ENCODE data around the gene MAP2K2. TPM values are rescaled to one million over a fixed set of nuclear protein-coding genes. Genes with fewer than 3 reads are reported as not detected.

MAP2K2 gene
- total RNA-seq: 111 and 139 TPM in 2 replicates

GRCh38 chr19:4123615-4124568 is at the start of gene MAP2K2:
MAP2K2 (minus strand) TSS chr19:4124122; CDS start chr19:4123875, 247 bp downstream.

GRCh38 chr19:4066682-4067395 is 57.1 kb downstream of the MAP2K2 start, which contains the start of gene ZBTB7A:
ZBTB7A (minus strand) TSS chr19:4066899; CDS start chr19:4055232, 11,667 bp downstream.

Other genes with a start within 250 kb of the MAP2K2 start
- not detected in 2 replicates for gene ATCAY, start 243.4 kb downstream of the MAP2K2 start, total RNA-seq
- not detected in 2 replicates for gene NMRK2, start 191.1 kb downstream of the MAP2K2 start, total RNA-seq
- gene DAPK3, start 153.0 kb downstream of the MAP2K2 start, total RNA-seq: 169 and 182 TPM in 2 replicates
- 3,552 and 3,788 TPM in 2 replicates for gene EEF2, start 138.7 kb downstream of the MAP2K2 start, total RNA-seq
- 8.3 and 12.3 TPM in 2 replicates for gene PIAS4, start 116.4 kb downstream of the MAP2K2 start, total RNA-seq
- gene ZBTB7A, start 57.2 kb downstream of the MAP2K2 start, total RNA-seq: 21.1 and 36.2 TPM in 2 replicates
- not detected in 2 replicates for gene CREB3L3, start 29.5 kb upstream of the MAP2K2 start, total RNA-seq
- gene SIRT6, start 58.4 kb upstream of the MAP2K2 start, total RNA-seq: 13.4 and 24.6 TPM in 2 replicates
- 2.1 and 2.9 TPM in 2 replicates for gene ANKRD24, start 58.6 kb upstream of the MAP2K2 start, total RNA-seq
- gene EBI3, start 105.4 kb upstream of the MAP2K2 start, total RNA-seq: 0.28 and 0.30 TPM in 2 replicates
- gene YJU2, start 123.0 kb upstream of the MAP2K2 start, total RNA-seq: 8.0 and 12.1 TPM in 2 replicates
- not detected in 2 replicates for gene SHD, start 155.1 kb upstream of the MAP2K2 start, total RNA-seq
- not detected in 2 replicates for gene TMIGD2, start 178.3 kb upstream of the MAP2K2 start, total RNA-seq
- gene FSD1, start 180.5 kb upstream of the MAP2K2 start, total RNA-seq: 16.9 and 23.8 TPM in 2 replicates
- gene STAP2, start 214.7 kb upstream of the MAP2K2 start, total RNA-seq: 1.2 and 3.0 TPM in 2 replicates
- gene MPND, start 219.4 kb upstream of the MAP2K2 start, total RNA-seq: 4.5 and 4.6 TPM in 2 replicates